Hepatocyte (in vitro differentiated cells): ENCODE data around the gene FRG2C. TPM values are rescaled to one million over a fixed set of nuclear protein-coding genes. Genes with fewer than 3 reads are reported as not detected.
"Not testable (repeated sequence)": the region's sequence is repeated elsewhere in the genome, so short reads cannot be mapped to it uniquely, and the experiment has no call there.

ENCODE experiments used
- DNase-seq: peaks from one replicate; pipeline ENCODE4 v3.0.0-alpha.2; 2016; ENCODE audit warnings: low spot score
- H2AFZ ChIP-seq: fragments of 200-600 bp; sonication (generic); 2 replicates; pipeline ENCODE4 v1.6.0; 2016; ENCODE audit warnings: antibody characterized with exemption, mild to moderate bottlenecking
- H3K27ac ChIP-seq: fragments of 200-600 bp; sonication (generic); 2 replicates; pipeline ENCODE4 v1.5.1; 2016; ENCODE audit warnings: mild to moderate bottlenecking
- H3K27me3 ChIP-seq: fragments of 200-600 bp; sonication (generic); 2 replicates; pipeline ENCODE4 v1.6.1; 2016
- H3K36me3 ChIP-seq: fragments of 200-600 bp; sonication (generic); replicated peaks from 2 replicates; pipeline ENCODE4 v1.5.1; 2016; ENCODE audit warnings: low read depth; ENCODE audit not compliant: insufficient read depth
- H3K4me1 ChIP-seq: fragments of 200-600 bp; sonication (generic); 2 replicates; pipeline ENCODE4 v1.5.1; 2016; ENCODE audit warnings: mild to moderate bottlenecking, moderate library complexity; ENCODE audit not compliant: insufficient read depth
- H3K4me2 ChIP-seq: fragments of 200-600 bp; sonication (generic); 2 replicates; pipeline ENCODE4 v1.6.0; 2016
- H3K4me3 ChIP-seq: fragments of 200-600 bp; sonication (generic); 2 replicates; pipeline ENCODE4 v1.5.1; 2016; ENCODE audit warnings: mild to moderate bottlenecking
- H3K79me2 ChIP-seq: fragments of 200-600 bp; sonication (generic); 2 replicates; pipeline ENCODE4 v1.6.0; 2017; ENCODE audit warnings: mild to moderate bottlenecking
- H3K9me2 ChIP-seq: fragments of 200-600 bp; sonication (generic); replicated peaks from 2 replicates; pipeline ENCODE4 v1.6.0; 2017; ENCODE audit warnings: mild to moderate bottlenecking; ENCODE audit not compliant: insufficient read depth
- H3K9me3 ChIP-seq: fragments of 200-600 bp; sonication (generic); 2 replicates; pipeline ENCODE4 v1.5.1; 2016; ENCODE audit warnings: low read depth, mild to moderate bottlenecking
- H4K20me1 ChIP-seq: fragments of 200-600 bp; sonication (generic); 2 replicates; pipeline ENCODE4 v1.6.0; 2016; ENCODE audit warnings: mild to moderate bottlenecking; ENCODE audit not compliant: insufficient read depth, poor library complexity, severe bottlenecking
- EZH2 ChIP-seq: fragments of 200-600 bp; sonication (generic); IDR thresholded peaks from 2 replicates; pipeline ENCODE4 v1.6.1; 2016; ENCODE audit warnings: antibody characterized with exemption, mild to moderate bottlenecking, borderline replicate concordance
- EZH2phosphoT487 ChIP-seq: fragments of 200-600 bp; sonication (generic); IDR thresholded peaks from one replicate; pipeline ENCODE4 v1.6.1; 2018; ENCODE audit warnings: antibody characterized with exemption, mild to moderate bottlenecking, low read depth, moderate library complexity; ENCODE audit not compliant: unreplicated experiment, severe bottlenecking
- WGBS: methylation state at CpG from one replicate; pipeline ENCODE4 v1.1.6; 2016; ENCODE audit warnings: low lambda C conversion rate; ENCODE audit errors: missing lambda C conversion rate; 5-methylcytosine and 5-hydroxymethylcytosine counted together
- polyA plus RNA-seq: library from polyadenylated mRNA; unstranded; fragments of >200 nt; fragmentation: Nextera tagmentation; extraction: Ambion mirVana; gene quantifications from 2 replicates; pipeline ENCODE4 v1.2.1, GENCODE V29; 2016
- total RNA-seq: library from RNA; depleted of rRNA; stranded (reverse); fragments of >200 nt; gene quantifications from 2 replicates; pipeline ENCODE4 v1.2.3, GENCODE V29; 2014
- TF ChIP-seq, protein P1 (sequence below): fragments of 200-600 bp; sonication (generic); IDR thresholded peaks from 2 replicates; pipeline ENCODE4 v1.5.1; 2016; ENCODE audit warnings: antibody characterized with exemption, mild to moderate bottlenecking; ENCODE audit not compliant: poor library complexity

The FRG2C gene
- total and polyA plus RNA-seq, 2 experiments from 2014 or later: 0.39 TPM; not detected in 1

DNA sequence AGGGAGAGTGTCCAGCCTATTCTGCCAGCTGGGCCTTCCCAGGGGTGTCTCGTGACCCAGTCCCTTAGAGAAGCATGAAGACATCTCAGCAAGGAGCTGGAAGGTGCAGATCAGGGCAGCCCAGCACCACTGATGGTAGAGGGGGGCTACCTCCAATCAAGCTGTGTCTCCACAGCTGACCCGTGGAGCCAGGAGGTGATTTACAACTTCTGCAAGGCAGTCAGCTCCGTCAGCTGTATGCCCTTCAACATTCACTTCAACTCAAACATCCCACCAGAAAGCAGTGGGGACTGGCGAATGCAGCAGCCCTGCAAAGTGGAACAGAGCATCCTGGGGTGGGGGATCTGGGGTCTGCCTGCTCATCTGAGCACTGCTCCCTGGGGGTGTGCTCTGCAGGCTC, 32.6 kb upstream of the FRG2C start:
- no peaks in the 10 kb centered on the region for H3K9me2 ChIP-seq
- no peaks in the 10 kb centered on the region for H3K36me3 ChIP-seq
- H3K79me2 ChIP-seq: no peaks in the 10 kb centered on the region
- no peak overlapping the region for H2AFZ ChIP-seq
- no peak for DNase-seq
- no peaks in the 10 kb centered on the region for H3K27me3 ChIP-seq
- H3K27ac ChIP-seq: no peak overlapping the region
- H3K4me1 ChIP-seq: no peaks in the 10 kb centered on the region
- H4K20me1 ChIP-seq: no peaks in the 10 kb centered on the region
- TF ChIP-seq EZH2phosphoT487 (no peak), EZH2 (no peak)
- TF ChIP-seq, protein P1, sequence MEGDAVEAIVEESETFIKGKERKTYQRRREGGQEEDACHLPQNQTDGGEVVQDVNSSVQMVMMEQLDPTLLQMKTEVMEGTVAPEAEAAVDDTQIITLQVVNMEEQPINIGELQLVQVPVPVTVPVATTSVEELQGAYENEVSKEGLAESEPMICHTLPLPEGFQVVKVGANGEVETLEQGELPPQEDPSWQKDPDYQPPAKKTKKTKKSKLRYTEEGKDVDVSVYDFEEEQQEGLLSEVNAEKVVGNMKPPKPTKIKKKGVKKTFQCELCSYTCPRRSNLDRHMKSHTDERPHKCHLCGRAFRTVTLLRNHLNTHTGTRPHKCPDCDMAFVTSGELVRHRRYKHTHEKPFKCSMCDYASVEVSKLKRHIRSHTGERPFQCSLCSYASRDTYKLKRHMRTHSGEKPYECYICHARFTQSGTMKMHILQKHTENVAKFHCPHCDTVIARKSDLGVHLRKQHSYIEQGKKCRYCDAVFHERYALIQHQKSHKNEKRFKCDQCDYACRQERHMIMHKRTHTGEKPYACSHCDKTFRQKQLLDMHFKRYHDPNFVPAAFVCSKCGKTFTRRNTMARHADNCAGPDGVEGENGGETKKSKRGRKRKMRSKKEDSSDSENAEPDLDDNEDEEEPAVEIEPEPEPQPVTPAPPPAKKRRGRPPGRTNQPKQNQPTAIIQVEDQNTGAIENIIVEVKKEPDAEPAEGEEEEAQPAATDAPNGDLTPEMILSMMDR: no peak
- 86% methylated on average over 4 of the region's 4 CpGs for WGBS
- no peak overlapping the region for H3K4me2 ChIP-seq
- H3K4me3 ChIP-seq: no peak overlapping the region
- no peaks in the 10 kb centered on the region for H3K9me3 ChIP-seq

DNA sequence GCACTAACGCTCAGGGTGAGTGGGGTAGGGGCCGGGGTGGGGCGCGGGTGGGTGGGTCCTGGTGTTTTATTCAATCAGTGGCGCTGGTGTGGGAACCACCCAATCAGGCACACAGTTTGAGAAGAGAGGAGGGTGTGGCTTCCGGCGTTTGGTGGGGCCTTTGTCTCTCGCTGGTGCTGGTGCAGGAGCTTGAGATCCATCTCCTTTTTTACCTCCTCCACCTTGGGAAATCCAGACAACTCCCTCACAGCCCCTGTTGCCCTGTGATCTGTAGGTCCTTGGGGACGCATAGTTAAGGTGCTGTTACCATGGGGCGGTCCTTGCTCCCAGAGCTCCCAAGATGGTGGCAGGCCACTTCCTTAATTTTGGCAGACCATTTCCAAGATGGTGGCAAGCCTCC, 25.2 kb upstream of the FRG2C start:
- not testable (repeated sequence) for H3K36me3 ChIP-seq, H4K20me1 ChIP-seq, H3K4me3 ChIP-seq, DNase-seq, H3K9me2 ChIP-seq, H3K27me3 ChIP-seq, H3K79me2 ChIP-seq, H3K4me2 ChIP-seq, H3K27ac ChIP-seq, H3K4me1 ChIP-seq, H3K9me3 ChIP-seq, H2AFZ ChIP-seq
- WGBS: 83% methylated on average over 4 of the region's 10 CpGs

DNA sequence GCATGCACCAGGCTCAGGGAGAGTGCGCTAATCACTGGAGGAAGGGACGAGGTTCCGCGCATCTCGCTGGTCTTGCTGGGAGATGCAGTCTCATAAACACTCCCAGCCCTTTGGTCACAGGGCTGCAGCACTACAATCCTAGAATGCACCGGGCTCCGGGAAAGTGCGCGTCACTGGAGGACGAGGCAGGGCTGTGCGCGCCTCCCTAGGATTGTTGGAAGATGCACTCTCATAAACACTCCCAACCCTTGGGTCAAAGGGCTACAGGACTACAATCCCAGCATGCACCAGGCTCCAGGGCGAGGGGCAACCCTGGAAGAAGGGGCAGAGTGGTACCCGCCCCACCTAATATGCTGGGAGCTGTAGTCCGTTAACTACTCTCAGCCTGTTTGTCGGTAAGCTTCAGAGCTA, 23.0 kb upstream of the FRG2C start:
- WGBS: 2% methylated on average over 16 of the region's 16 CpGs
- H3K4me1 ChIP-seq, H3K27me3 ChIP-seq, H3K9me2 ChIP-seq, H4K20me1 ChIP-seq, H3K36me3 ChIP-seq, H3K9me3 ChIP-seq, H3K79me2 ChIP-seq: not testable (repeated sequence)
- Histone ChIP-seq H3K27ac (peak overlapping the region; percentile 25), H2AFZ (peak overlapping the region; percentile 82), H3K4me3 (peak overlapping the region; percentile 63), H3K4me2 (peak overlapping the region; percentile 93)
- peak; percentile 90 for DNase-seq

DNA sequence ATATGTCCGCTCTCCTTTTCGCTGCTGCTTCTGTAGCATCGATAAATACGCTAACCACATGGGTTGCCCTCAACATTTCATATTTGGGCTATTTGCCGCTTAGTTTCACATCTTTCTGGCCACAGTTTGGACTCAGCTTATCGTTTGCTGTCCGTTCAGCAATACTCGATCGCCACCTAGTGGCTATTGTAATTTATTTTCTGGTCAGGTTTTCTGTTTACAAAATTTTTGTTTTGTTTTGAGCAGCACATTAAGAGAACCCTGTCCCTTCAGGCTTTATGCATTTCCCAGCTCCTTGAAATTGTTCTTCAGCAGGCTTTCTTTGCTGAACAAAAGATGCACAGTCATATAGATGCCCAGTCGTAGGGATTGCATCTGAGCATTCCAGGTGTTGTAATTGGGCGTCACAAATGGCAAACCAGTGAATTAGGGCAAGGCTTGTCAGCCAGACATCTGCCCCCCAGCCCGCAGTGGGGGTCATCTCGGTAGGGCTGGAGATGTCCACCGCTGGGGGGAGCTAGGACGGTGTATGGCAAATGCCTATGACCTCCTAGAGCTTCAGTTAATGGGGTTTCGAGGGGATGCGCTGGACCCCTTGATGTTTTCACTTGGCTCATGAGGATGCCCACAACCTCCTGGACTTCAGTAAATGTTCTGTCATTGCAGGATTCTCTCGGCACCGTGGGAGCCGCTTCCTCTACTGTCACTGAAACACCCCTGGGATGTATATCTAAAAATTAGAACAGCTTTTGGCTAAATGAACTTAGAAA, 20.9 kb upstream of the FRG2C start:
- peak; percentile 58 for DNase-seq
- H3K9me2 ChIP-seq, H3K27ac ChIP-seq, H3K9me3 ChIP-seq, H3K27me3 ChIP-seq, H3K79me2 ChIP-seq, H4K20me1 ChIP-seq, H2AFZ ChIP-seq, H3K36me3 ChIP-seq, H3K4me1 ChIP-seq, H3K4me3 ChIP-seq: not testable (repeated sequence)
- TF ChIP-seq, protein P1: peak; percentile 59
- 27% methylated on average over 20 of the region's 20 CpGs for WGBS
- H3K4me2 ChIP-seq: peak overlapping the region; percentile 65

GRCh38 chr3:75645548-75645947, 18.6 kb upstream of the FRG2C start:
- H3K36me3 ChIP-seq, H3K79me2 ChIP-seq, H3K27me3 ChIP-seq, DNase-seq, H3K4me1 ChIP-seq, H3K9me3 ChIP-seq, H3K4me2 ChIP-seq, H4K20me1 ChIP-seq, H3K4me3 ChIP-seq, H3K9me2 ChIP-seq, H2AFZ ChIP-seq: not testable (repeated sequence)
- WGBS: 21% methylated on average over 4 of the region's 4 CpGs
- peak overlapping the region; percentile 28 for H3K27ac ChIP-seq
